ENCODE measurements around the gene DNAJC13. TPM values are rescaled to one million over a fixed set of nuclear protein-coding genes. Genes with fewer than 3 reads are reported as not detected.

DNAJC13 gene
- total RNA-seq, 4 donors from 2014 or later: 21.9 to 35.2 (median 26.5) TPM

DNA sequence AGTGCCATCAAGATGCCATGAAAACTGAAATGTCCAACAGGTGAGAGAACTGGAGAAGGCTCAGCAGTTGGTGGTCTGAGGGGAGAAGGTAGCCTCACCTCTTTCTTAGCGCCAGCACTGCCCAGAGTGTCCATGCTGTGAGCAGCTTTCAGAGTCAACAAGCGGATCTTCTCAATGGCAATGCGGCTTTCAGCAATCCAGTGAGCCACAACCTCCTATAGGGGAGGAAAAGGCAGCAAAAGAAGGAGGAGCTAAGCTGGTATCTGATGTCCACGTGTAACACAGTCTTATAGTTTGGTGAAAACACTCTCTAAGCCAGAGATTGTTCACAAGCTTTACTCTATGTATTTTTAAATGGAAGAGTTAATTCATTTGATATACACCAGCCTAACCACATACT, 143.7 kb downstream of the DNAJC13 start:
- in situ Hi-C loops (cut with MboI; ENCODE audit: low sequenced_read_pairs in 4 of 4): no loop called here
- intact Hi-C loops (cut with DNase I; ENCODE audit: low total_unique reads): no loop called here
- Histone ChIP-seq H3K4me1 (no peaks in the 10 kb centered on the region), H3K4me3 (no peak overlapping the region), H3K36me3 (peaks cover 0 to 24% of the 10 kb centered on the region in 2 donors), H3K9me3 (no peaks in the 10 kb centered on the region), H3K27ac (no peak overlapping the region), H3K27me3 (no peaks in the 10 kb centered on the region)
- DNase-seq (no peak), ATAC-seq (no peak)
- TF ChIP-seq, protein P1, sequence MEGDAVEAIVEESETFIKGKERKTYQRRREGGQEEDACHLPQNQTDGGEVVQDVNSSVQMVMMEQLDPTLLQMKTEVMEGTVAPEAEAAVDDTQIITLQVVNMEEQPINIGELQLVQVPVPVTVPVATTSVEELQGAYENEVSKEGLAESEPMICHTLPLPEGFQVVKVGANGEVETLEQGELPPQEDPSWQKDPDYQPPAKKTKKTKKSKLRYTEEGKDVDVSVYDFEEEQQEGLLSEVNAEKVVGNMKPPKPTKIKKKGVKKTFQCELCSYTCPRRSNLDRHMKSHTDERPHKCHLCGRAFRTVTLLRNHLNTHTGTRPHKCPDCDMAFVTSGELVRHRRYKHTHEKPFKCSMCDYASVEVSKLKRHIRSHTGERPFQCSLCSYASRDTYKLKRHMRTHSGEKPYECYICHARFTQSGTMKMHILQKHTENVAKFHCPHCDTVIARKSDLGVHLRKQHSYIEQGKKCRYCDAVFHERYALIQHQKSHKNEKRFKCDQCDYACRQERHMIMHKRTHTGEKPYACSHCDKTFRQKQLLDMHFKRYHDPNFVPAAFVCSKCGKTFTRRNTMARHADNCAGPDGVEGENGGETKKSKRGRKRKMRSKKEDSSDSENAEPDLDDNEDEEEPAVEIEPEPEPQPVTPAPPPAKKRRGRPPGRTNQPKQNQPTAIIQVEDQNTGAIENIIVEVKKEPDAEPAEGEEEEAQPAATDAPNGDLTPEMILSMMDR (IDR thresholded peaks at IDR 0.05 in 4 of 5, conservative IDR thresholded peaks at IDR 0.05 in 1 of 5): no peak
- no peak for TF ChIP-seq POLR2A (IDR thresholded peaks at IDR 0.05)

DNA sequence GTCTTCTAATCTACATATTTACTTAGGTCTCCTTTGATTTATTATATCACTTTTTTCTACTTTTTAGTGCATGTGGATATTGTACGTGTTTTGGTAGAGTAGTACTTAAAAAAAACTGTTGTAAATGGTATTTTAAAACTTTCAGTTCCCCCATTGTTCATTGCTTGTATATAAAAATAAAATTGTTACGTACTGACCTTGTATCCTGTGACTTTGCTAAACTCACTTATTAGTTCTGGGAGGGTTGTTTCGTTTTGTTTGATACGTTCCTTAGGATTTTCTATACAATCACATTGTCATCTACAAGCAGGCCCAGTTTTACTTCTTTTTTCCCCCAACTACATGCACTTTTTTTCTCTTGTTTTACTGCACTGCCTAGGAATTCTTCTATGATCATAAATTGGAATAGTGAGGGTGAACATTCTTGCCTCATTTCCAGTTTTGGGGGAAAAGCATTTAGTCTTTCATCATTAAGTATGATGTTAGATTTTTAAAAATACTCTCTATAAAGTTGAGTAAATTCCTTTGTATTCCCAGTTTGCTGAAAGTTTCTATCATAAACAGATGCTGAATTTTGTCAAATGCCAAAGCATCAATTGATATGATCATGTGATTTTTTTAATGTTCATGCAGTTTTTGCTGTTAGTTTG, 146.2 kb downstream of the DNAJC13 start:
- Histone ChIP-seq H3K27me3 (no peaks in the 10 kb centered on the region), H3K36me3 (peaks cover 0 to 20% of the 10 kb centered on the region in 2 donors), H3K4me1 (no peaks in the 10 kb centered on the region), H3K27ac (no peak overlapping the region), H3K4me3 (no peak overlapping the region), H3K9me3 (no peaks in the 10 kb centered on the region)
- TF ChIP-seq, protein P1 (IDR thresholded peaks at IDR 0.05 in 4 of 5, conservative IDR thresholded peaks at IDR 0.05 in 1 of 5): no peak
- no peak for TF ChIP-seq POLR2A (IDR thresholded peaks at IDR 0.05)
- DNase-seq: no peak
- intact Hi-C loops (cut with DNase I; ENCODE audit: low total_unique reads) (no loop called here), in situ Hi-C loops (cut with MboI; ENCODE audit: low sequenced_read_pairs in 4 of 4) (no loop called here)
- no peak for ATAC-seq

DNA sequence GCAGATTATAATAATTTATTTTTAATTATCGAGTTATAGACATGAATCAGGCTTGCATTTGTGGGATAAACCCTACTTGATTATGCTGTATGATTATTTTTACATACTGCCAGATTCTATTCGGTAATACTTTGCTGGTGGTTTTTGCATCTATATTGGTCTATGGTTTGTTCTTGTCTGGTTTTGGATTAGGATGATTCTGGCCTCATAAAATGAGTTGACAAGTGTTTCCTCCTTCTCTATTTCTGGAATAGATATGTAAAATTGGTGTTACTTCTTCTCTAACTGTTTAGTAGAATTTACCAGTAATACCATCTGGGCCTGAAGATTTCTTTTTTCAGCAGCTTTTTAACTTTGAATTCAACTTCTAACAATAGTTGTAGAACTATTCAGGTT, 146.8 kb downstream of the DNAJC13 start:
- Histone ChIP-seq H3K36me3 (peaks cover 0 to 15% of the 10 kb centered on the region in 2 donors), H3K4me1 (no peaks in the 10 kb centered on the region), H3K4me3 (no peak overlapping the region), H3K27ac (no peak overlapping the region), H3K27me3 (no peaks in the 10 kb centered on the region), H3K9me3 (no peaks in the 10 kb centered on the region)
- in situ Hi-C loops (cut with MboI; ENCODE audit: low sequenced_read_pairs in 4 of 4): no loop called here
- no peak for ATAC-seq
- intact Hi-C loops (cut with DNase I; ENCODE audit: low total_unique reads): no loop called here
- TF ChIP-seq, protein P1 (IDR thresholded peaks at IDR 0.05 in 4 of 5, conservative IDR thresholded peaks at IDR 0.05 in 1 of 5): no peak
- TF ChIP-seq POLR2A (IDR thresholded peaks at IDR 0.05): no peak
- no peak for DNase-seq

DNA sequence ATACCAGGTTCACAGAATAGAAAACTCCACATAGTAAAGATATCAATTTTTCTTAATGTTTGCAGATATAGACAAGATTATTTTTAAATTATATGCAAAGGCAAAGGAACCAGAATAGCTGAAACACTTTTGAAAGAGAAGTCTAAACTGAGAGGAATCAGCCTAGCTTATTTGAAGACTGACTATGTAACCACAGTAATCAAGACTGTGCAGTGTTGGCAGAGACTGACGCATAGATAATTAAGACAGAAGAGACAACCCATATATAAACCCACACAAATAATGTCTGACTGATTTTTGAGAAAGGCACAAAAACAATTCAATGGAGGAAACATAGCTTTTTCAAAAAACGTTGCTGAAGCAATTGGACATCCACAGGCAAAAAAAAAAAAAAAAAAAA, 151.1 kb downstream of the DNAJC13 start:
- TF ChIP-seq, protein P1 (IDR thresholded peaks at IDR 0.05 in 4 of 5, conservative IDR thresholded peaks at IDR 0.05 in 1 of 5): no peak
- TF ChIP-seq POLR2A (IDR thresholded peaks at IDR 0.05): no peak
- no peaks in the 10 kb centered on the region for H3K9me3 ChIP-seq
- H3K27me3 ChIP-seq: no peaks in the 10 kb centered on the region
- DNase-seq (no peak), ATAC-seq (no peak)
- no peak overlapping the region for H3K4me3 ChIP-seq
- intact Hi-C loops (cut with DNase I; ENCODE audit: low total_unique reads): no loop called here
- in situ Hi-C loops (cut with MboI; ENCODE audit: low sequenced_read_pairs in 4 of 4): no loop called here
- no peaks in the 10 kb centered on the region for H3K4me1 ChIP-seq
- peaks cover 0 to 17% of the 10 kb centered on the region in 2 donors for H3K36me3 ChIP-seq
- no peak overlapping the region for H3K27ac ChIP-seq

DNA sequence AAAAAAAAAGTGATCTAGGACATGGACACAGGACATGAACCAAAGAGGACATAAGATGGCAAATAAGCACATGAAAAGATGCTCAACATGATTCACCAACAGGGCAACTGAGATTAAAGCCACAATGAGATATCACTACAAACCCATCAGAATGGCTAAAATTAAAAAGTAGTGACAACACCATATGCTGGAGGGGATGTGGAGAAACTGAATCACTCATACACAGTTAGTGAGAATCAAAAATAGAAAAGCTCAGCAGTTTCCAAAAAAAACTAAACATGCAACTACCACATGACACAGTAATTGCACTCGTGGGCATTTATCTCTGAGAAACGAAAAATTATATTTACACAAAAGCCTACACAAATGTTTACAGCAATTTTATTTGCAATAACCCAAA, 151.9 kb downstream of the DNAJC13 start:
- ATAC-seq (no peak), DNase-seq (no peak)
- Histone ChIP-seq H3K36me3 (peaks cover 0 to 24% of the 10 kb centered on the region in 2 donors), H3K4me1 (no peaks in the 10 kb centered on the region), H3K9me3 (no peaks in the 10 kb centered on the region), H3K27ac (no peak overlapping the region), H3K27me3 (no peaks in the 10 kb centered on the region), H3K4me3 (no peak overlapping the region)
- intact Hi-C loops (cut with DNase I; ENCODE audit: low total_unique reads) (no loop called here), in situ Hi-C loops (cut with MboI; ENCODE audit: low sequenced_read_pairs in 4 of 4) (no loop called here)
- TF ChIP-seq, protein P1 (IDR thresholded peaks at IDR 0.05 in 4 of 5, conservative IDR thresholded peaks at IDR 0.05 in 1 of 5): no peak
- TF ChIP-seq POLR2A (IDR thresholded peaks at IDR 0.05): no peak

Measured in gastrocnemius medialis (tissue), 4 donors.